ENCODE measurements around the gene TAGAP. TPM values are rescaled to one million over a fixed set of nuclear protein-coding genes. Genes with fewer than 3 reads are reported as not detected.

TAGAP gene
- total and polyA plus RNA-seq, 2 donors (not counting 3 experiments of a cell fraction or from before 2014, with no cell fraction given), result not detected

DNA sequence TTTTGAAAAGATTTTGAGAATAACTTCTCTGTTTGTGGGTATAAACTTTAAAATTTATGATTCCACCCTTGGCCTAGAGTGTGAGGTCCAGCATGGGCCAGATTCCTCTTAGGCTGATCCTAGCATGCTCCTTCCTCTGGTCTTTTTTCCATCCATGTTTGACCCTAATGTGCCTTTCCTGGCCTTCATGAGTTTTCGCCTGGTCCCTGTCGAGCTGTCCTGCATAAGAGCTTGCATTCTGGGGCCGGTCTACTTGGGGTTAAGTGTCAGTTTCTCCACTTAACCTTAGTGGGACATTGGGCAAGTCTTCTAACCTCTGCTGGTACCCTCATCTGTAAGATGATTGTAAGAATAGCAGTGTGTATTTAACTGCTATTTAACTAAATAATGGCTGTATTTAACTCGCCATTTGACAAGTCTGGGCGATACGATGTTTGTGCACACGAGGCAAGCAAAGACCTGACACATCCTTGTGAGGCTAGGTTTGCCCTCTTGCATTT lies 40.7 kb upstream of the TAGAP start:
- Histone ChIP-seq H4K20me1 (replicated peaks; ENCODE audit: control insufficient read depth, extremely low read depth, insufficient read depth, low read length) (no peaks in the 10 kb centered on the region), H3K4me2 (ENCODE audit: insufficient read depth, low read length) (no peak overlapping the region), H3K27me3 (ENCODE audit: control insufficient read depth in 2 of 2, insufficient read depth in 2 of 2, low read length in 2 of 2) (peaks cover 0 to under 1% of the 10 kb centered on the region in 2 experiments), H3K79me2 (ENCODE audit: control insufficient read depth, insufficient read depth, low read length) (no peaks in the 10 kb centered on the region), H3K9me1 (replicated peaks; ENCODE audit: control insufficient read depth, extremely low read depth, insufficient read depth, low read length) (no peaks in the 10 kb centered on the region), H3K9me3 (replicated peaks; ENCODE audit: control insufficient read depth, insufficient read depth, low read length) (no peaks in the 10 kb centered on the region), H2AFZ (ENCODE audit: low read depth, low read length) (no peak overlapping the region), H3K36me3 (ENCODE audit: control insufficient read depth in 2 of 2, extremely low read depth in 1 of 2, insufficient read depth in 2 of 2, low read length in 2 of 2) (no peaks in the 10 kb centered on the region), H3K27ac (ENCODE audit: insufficient read depth, low read depth, low read length) (no peak overlapping the region), H3K4me3 (replicated peaks in 1 of 3; ENCODE audit: insufficient read depth in 1 of 3, low read depth in 1 of 3, low read length in 3 of 3) (no peak overlapping the region), H3K4me1 (ENCODE audit: control insufficient read depth, extremely low read depth, insufficient read depth, low read length) (no peaks in the 10 kb centered on the region), H3K9ac (replicated peaks; ENCODE audit: extremely low read depth, insufficient read depth, low read length) (no peak overlapping the region)
- TF ChIP-seq JUN (IDR thresholded peaks at IDR 0.05; ENCODE audit: borderline replicate concordance, insufficient read depth, insufficient read length, low read depth) (no peak), FOS (IDR thresholded peaks at IDR 0.05; ENCODE audit: borderline replicate concordance, insufficient read depth, low read length) (no peak), EZH2 (IDR thresholded peaks at IDR 0.05; ENCODE audit: borderline replicate concordance, low read depth, low read length, severe bottlenecking) (no peak), POLR2A (IDR thresholded peaks at IDR 0.05; ENCODE audit: low read depth, low read length) (no peak), GATA2 (IDR thresholded peaks at IDR 0.05; ENCODE audit: insufficient read depth, insufficient read length, low read depth, low read length) (no peak), MYC (IDR thresholded peaks at IDR 0.05; ENCODE audit: low read depth, low read length) (no peak), POLR2AphosphoS5 (IDR thresholded peaks at IDR 0.05; ENCODE audit: insufficient read depth, low read depth, low read length) (no peak)
- TF ChIP-seq, protein P1, sequence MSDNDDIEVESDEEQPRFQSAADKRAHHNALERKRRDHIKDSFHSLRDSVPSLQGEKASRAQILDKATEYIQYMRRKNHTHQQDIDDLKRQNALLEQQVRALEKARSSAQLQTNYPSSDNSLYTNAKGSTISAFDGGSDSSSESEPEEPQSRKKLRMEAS (IDR thresholded peaks at IDR 0.05; ENCODE audit: insufficient read depth, insufficient read length), result no peak
- TF ChIP-seq, protein P2, sequence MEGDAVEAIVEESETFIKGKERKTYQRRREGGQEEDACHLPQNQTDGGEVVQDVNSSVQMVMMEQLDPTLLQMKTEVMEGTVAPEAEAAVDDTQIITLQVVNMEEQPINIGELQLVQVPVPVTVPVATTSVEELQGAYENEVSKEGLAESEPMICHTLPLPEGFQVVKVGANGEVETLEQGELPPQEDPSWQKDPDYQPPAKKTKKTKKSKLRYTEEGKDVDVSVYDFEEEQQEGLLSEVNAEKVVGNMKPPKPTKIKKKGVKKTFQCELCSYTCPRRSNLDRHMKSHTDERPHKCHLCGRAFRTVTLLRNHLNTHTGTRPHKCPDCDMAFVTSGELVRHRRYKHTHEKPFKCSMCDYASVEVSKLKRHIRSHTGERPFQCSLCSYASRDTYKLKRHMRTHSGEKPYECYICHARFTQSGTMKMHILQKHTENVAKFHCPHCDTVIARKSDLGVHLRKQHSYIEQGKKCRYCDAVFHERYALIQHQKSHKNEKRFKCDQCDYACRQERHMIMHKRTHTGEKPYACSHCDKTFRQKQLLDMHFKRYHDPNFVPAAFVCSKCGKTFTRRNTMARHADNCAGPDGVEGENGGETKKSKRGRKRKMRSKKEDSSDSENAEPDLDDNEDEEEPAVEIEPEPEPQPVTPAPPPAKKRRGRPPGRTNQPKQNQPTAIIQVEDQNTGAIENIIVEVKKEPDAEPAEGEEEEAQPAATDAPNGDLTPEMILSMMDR (IDR thresholded peaks at IDR 0.05; ENCODE audit: extremely low read depth in 1 of 2, insufficient read depth in 1 of 2, low read depth in 1 of 2, low read length in 2 of 2), result no peak
- no peak for DNase-seq (ENCODE audit: low read depth, low spot score)
- dilution Hi-C loops (cut with MboI; ENCODE audit: extremely low pct_ligation_motif_present, low sequenced_read_pairs) (no loop called here), intact Hi-C loops (cut with micrococcal nuclease) (no loop called here)
- BruUV-seq (replicated peaks), result no TSS peak
- POLR2A ChIA-PET, result no interaction called here
- no peak for FAIRE-seq
- CTCF ChIA-PET, result no interaction called here
